IPS DF 4.7 (cell line): ENCODE data around the gene ITSN2.

Experiments used
- DNase-seq: peaks from one replicate; pipeline ENCODE4 v3.0.0-alpha.2; 2013; ENCODE audit warnings: low spot score; ENCODE audit errors: extremely low read depth

Gene ITSN2

GRCh38 chr2:24334245-24334633 is 26.1 kb downstream of the ITSN2 start:
- no peak for DNase-seq

- no peak for DNase-seq
These were observed 27.4 kb downstream of the ITSN2 start for GRCh38 chr2:24332791-24333540.

- DNase-seq = no peak
These were observed 30.2 kb downstream of the ITSN2 start for GRCh38 chr2:24330161-24330560.

GRCh38 chr2:24329700-24330099 is 30.6 kb downstream of the ITSN2 start:
- DNase-seq = no peak

GRCh38 chr2:24328010-24328409 is 32.3 kb downstream of the ITSN2 start:
- DNase-seq = no peak

GRCh38 chr2:24317491-24317920 is 42.8 kb downstream of the ITSN2 start:
- DNase-seq = no peak

GRCh38 chr2:24315669-24316068 is 44.7 kb downstream of the ITSN2 start:
- no peak for DNase-seq

- DNase-seq = no peak
These were observed 46.3 kb downstream of the ITSN2 start for GRCh38 chr2:24313744-24314632.

GRCh38 chr2:24307961-24308360 is 52.4 kb downstream of the ITSN2 start:
- DNase-seq = no peak

- no peak for DNase-seq
These were observed 55.7 kb downstream of the ITSN2 start for GRCh38 chr2:24304631-24305030.

GRCh38 chr2:24304098-24304497 is 56.2 kb downstream of the ITSN2 start:
- no peak for DNase-seq

GRCh38 chr2:24301599-24301998 is 58.7 kb downstream of the ITSN2 start:
- no peak for DNase-seq

- DNase-seq = no peak
These were observed 62.7 kb downstream of the ITSN2 start for GRCh38 chr2:24297663-24298062.

GRCh38 chr2:24287171-24287570 is 73.2 kb downstream of the ITSN2 start:
- no peak for DNase-seq

- no peak for DNase-seq
These were observed 74.7 kb downstream of the ITSN2 start for GRCh38 chr2:24285484-24286152.

- no peak for DNase-seq
These were observed 79.7 kb downstream of the ITSN2 start for GRCh38 chr2:24280645-24281044.

GRCh38 chr2:24280161-24280560 is 80.2 kb downstream of the ITSN2 start:
- no peak for DNase-seq

GRCh38 chr2:24276349-24276899 is 83.9 kb downstream of the ITSN2 start:
- DNase-seq = no peak

GRCh38 chr2:24274809-24275208 is 85.5 kb downstream of the ITSN2 start:
- no peak for DNase-seq

GRCh38 chr2:24273598-24273997 is 86.7 kb downstream of the ITSN2 start:
- DNase-seq = no peak

GRCh38 chr2:24272907-24273306 is 87.4 kb downstream of the ITSN2 start:
- DNase-seq = no peak
